Endodermal cell (in vitro differentiated cells): ENCODE measurements around the gene ADH4. TPM values are rescaled to one million over a fixed set of nuclear protein-coding genes. Genes with fewer than 3 reads are reported as not detected.
A peak's percentile ranks its signal among the peaks of the same experiment; 100 is the strongest.

ENCODE experiments used
- DNase-seq: peaks from one replicate; pipeline ENCODE4 v3.0.0-alpha.2; 2017
- H3K27ac ChIP-seq: 2 replicates; pipeline ENCODE4 v1.5.1; 2013; ENCODE audit warnings: mild to moderate bottlenecking, low read depth, low read length, moderate library complexity
- H3K27me3 ChIP-seq: 2 replicates; pipeline ENCODE4 v1.6.1; 2013; ENCODE audit warnings: mild to moderate bottlenecking, low read length, moderate library complexity; ENCODE audit not compliant: insufficient read depth, control insufficient read depth, poor library complexity, severe bottlenecking
- H3K36me3 ChIP-seq: 2 replicates; pipeline ENCODE4 v1.7.0; 2013; ENCODE audit warnings: mild to moderate bottlenecking, low read length, moderate library complexity; ENCODE audit not compliant: control insufficient read depth, insufficient read depth
- H3K4me1 ChIP-seq: one replicate; pipeline ENCODE4 v1.7.0; 2013; ENCODE audit warnings: low read length; ENCODE audit not compliant: control insufficient read depth, insufficient read depth
- H3K4me3 ChIP-seq: 2 replicates; pipeline ENCODE4 v1.5.1; 2013; ENCODE audit warnings: mild to moderate bottlenecking, low read length, moderate library complexity
- H3K9ac ChIP-seq: 2 replicates; pipeline ENCODE4 v1.6.1; 2013; ENCODE audit warnings: mild to moderate bottlenecking, low read length, moderate library complexity; ENCODE audit not compliant: poor library complexity, severe bottlenecking; ENCODE audit errors: extremely low read depth
- H3K9me3 ChIP-seq: 2 replicates; pipeline ENCODE4 v1.6.1; 2013; ENCODE audit warnings: mild to moderate bottlenecking, low read length, moderate library complexity; ENCODE audit not compliant: control insufficient read depth
- H3K27ac Mint-ChIP-seq: 2 replicates; pipeline ENCODE4 v1.8.0; 2020; ENCODE audit warnings: mixed read lengths
- H3K27me3 Mint-ChIP-seq: 2 replicates; pipeline ENCODE4 v1.8.0; 2021; ENCODE audit warnings: mild to moderate bottlenecking, mixed read lengths; ENCODE audit not compliant: insufficient read depth
- H3K36me3 Mint-ChIP-seq: 2 replicates; pipeline ENCODE4 v1.8.0; 2020; ENCODE audit warnings: low read depth, mixed read lengths
- H3K4me1 Mint-ChIP-seq: 2 replicates; pipeline ENCODE4 v1.8.0; 2020; ENCODE audit warnings: mixed read lengths
- H3K4me3 Mint-ChIP-seq: 2 replicates; pipeline ENCODE4 v1.8.0; 2020; ENCODE audit warnings: mild to moderate bottlenecking, moderate library complexity, mixed read lengths
- H3K9me3 Mint-ChIP-seq: 2 replicates; pipeline ENCODE4 v1.8.0; 2020; ENCODE audit warnings: mild to moderate bottlenecking, mixed read lengths
- WGBS, 2 experiments: methylation state at CpG; one replicate each; pipeline versions ENCODE4 v1.1.5 to v1.1.7; 2013; ENCODE audit warnings: missing lambda C conversion rate in 2 of 2, mixed read lengths in 1 of 2; ENCODE audit not compliant: insufficient coverage in 1 of 2, insufficient read length in 1 of 2; 5-methylcytosine and 5-hydroxymethylcytosine counted together
- total RNA-seq, 2 donors: library from RNA; stranded (reverse); fragmentation: NEBNext Ultra II Directional in 1 of 2; extraction: Animal tissue kit (Norgen Biotek cat#: 25700) in 1 of 2; gene quantifications; 2 replicates in 1 of 2; 3 replicates in 1 of 2; pipeline ENCODE4 v1.2.1, GENCODE V29; 2021
- TF ChIP-seq, protein P1 (sequence below): fragments of 200-600 bp; sonication (generic); conservative IDR thresholded peaks from 2 replicates; pipeline ENCODE4 v1.5.0; 2021; ENCODE audit warnings: antibody characterized with exemption, mild to moderate bottlenecking

Gene ADH4
- total RNA-seq, 2 donors from 2014 or later: not detected

DNA sequence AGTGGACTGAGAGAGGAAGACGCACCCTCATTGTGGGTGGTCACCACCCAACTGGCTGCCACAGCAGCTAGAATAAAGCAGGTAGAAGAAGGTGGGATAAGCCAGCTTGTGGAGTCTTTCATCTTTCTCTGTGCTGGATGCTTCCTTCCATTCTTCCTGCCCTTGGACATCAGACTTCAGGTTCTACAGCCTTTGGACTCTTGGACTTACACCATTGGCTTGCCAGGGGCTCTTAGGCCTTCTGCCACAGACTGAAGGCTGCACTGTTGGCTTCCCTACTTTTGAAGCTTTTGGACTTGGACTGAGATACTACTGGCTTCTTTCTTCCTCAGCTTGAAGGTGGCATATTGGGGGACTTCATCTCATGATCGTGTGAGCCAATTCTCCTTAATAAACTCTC, 41.5 kb upstream of the ADH4 start:
- Histone ChIP-seq H3K4me1 (no peaks in the 10 kb centered on the region), H3K27ac (no peak overlapping the region), H3K4me3 (no peak overlapping the region), H3K27me3 (no peaks in the 10 kb centered on the region), H3K9ac (no peak overlapping the region), H3K9me3 (peaks cover 30% of the 10 kb centered on the region), H3K36me3 (no peaks in the 10 kb centered on the region)
- H3K27ac Mint-ChIP-seq: no peak overlapping the region
- H3K4me1 Mint-ChIP-seq: no peaks in the 10 kb centered on the region
- H3K36me3 Mint-ChIP-seq: peaks cover 16% of the 10 kb centered on the region
- 87 to 100% methylated on average over 1 to 2 of the region's 2 CpGs for whole genome bisulfite sequencing, 2 experiments
- peaks cover 72% of the 10 kb centered on the region for H3K9me3 Mint-ChIP-seq
- DNase-seq: no peak
- TF ChIP-seq, protein P1, sequence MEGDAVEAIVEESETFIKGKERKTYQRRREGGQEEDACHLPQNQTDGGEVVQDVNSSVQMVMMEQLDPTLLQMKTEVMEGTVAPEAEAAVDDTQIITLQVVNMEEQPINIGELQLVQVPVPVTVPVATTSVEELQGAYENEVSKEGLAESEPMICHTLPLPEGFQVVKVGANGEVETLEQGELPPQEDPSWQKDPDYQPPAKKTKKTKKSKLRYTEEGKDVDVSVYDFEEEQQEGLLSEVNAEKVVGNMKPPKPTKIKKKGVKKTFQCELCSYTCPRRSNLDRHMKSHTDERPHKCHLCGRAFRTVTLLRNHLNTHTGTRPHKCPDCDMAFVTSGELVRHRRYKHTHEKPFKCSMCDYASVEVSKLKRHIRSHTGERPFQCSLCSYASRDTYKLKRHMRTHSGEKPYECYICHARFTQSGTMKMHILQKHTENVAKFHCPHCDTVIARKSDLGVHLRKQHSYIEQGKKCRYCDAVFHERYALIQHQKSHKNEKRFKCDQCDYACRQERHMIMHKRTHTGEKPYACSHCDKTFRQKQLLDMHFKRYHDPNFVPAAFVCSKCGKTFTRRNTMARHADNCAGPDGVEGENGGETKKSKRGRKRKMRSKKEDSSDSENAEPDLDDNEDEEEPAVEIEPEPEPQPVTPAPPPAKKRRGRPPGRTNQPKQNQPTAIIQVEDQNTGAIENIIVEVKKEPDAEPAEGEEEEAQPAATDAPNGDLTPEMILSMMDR: no peak
- no peaks in the 10 kb centered on the region for H3K27me3 Mint-ChIP-seq
- no peak overlapping the region for H3K4me3 Mint-ChIP-seq

GRCh38 chr4:99180382-99181070, 36.4 kb upstream of the ADH4 start:
- Mint-ChIP-seq H3K4me3 (no peak overlapping the region), H3K36me3 (peaks cover 11% of the 10 kb centered on the region), H3K9me3 (peaks cover 43% of the 10 kb centered on the region), H3K4me1 (no peaks in the 10 kb centered on the region), H3K27ac (no peak overlapping the region), H3K27me3 (no peaks in the 10 kb centered on the region)
- Histone ChIP-seq H3K4me1 (no peaks in the 10 kb centered on the region), H3K27ac (no peak overlapping the region), H3K9me3 (no peaks in the 10 kb centered on the region), H3K27me3 (no peaks in the 10 kb centered on the region), H3K9ac (no peak overlapping the region), H3K36me3 (no peaks in the 10 kb centered on the region), H3K4me3 (no peak overlapping the region)
- WGBS, 2 experiments: 83 to 100% methylated on average over 2 of the region's 2 CpGs
- TF ChIP-seq, protein P1: no peak
- DNase-seq: no peak

- H3K9me3 ChIP-seq: no peaks in the 10 kb centered on the region
- no peak overlapping the region for H3K4me3 ChIP-seq
- H3K27ac Mint-ChIP-seq: peak overlapping the region; percentile 52
- no peaks in the 10 kb centered on the region for H3K4me1 ChIP-seq
- H3K27ac ChIP-seq: no peak overlapping the region
- no peaks in the 10 kb centered on the region for H3K27me3 Mint-ChIP-seq
- H3K36me3 ChIP-seq: no peaks in the 10 kb centered on the region
- H3K4me3 Mint-ChIP-seq: no peak overlapping the region
- no peaks in the 10 kb centered on the region for H3K27me3 ChIP-seq
- WGBS, 2 experiments: 90 to 91% methylated on average over 1 of the region's 1 CpG
- H3K9me3 Mint-ChIP-seq: peaks cover 34% of the 10 kb centered on the region
- no peak overlapping the region for H3K9ac ChIP-seq
- H3K36me3 Mint-ChIP-seq: peaks cover 11% of the 10 kb centered on the region
- DNase-seq: no peak
- TF ChIP-seq, protein P1: no peak
- H3K4me1 Mint-ChIP-seq: no peaks in the 10 kb centered on the region
Observed at GRCh38 chr4:99179626-99180025, 35.5 kb upstream of the ADH4 start.
